Astrocyte (in vitro differentiated cells and primary cell): ENCODE measurements around the gene KXD1.

ENCODE experiments used
- CTCF ChIP-seq: IDR thresholded peaks from 2 replicates; pipeline ENCODE4 v1.5.1; 2011; ENCODE audit warnings: low read depth, mild to moderate bottlenecking, inconsistent platforms, low read length, moderate library complexity; ENCODE audit not compliant: insufficient read depth
- EZH2 ChIP-seq: IDR thresholded peaks from 2 replicates; pipeline ENCODE4 v1.6.1; 2012; ENCODE audit warnings: mild to moderate bottlenecking, low read length, inconsistent platforms; ENCODE audit not compliant: insufficient read depth

GRCh38 chr19:18518639-18519038 lies 39.0 kb upstream of the KXD1 start:
- TF ChIP-seq CTCF (no peak), EZH2 (no peak)
